ENCODE results near the gene CMTM3. TPM values are rescaled to one million over a fixed set of nuclear protein-coding genes. Genes with fewer than 3 reads are reported as not detected.
"Not testable (repeated sequence)": the region's sequence is repeated elsewhere in the genome, so short reads cannot be mapped to it uniquely, and the experiment has no call there.

CMTM3 gene
- total RNA-seq, 6 experiments from 2014 or later, result 26.3 to 35.6 (median 28.0) TPM

DNA sequence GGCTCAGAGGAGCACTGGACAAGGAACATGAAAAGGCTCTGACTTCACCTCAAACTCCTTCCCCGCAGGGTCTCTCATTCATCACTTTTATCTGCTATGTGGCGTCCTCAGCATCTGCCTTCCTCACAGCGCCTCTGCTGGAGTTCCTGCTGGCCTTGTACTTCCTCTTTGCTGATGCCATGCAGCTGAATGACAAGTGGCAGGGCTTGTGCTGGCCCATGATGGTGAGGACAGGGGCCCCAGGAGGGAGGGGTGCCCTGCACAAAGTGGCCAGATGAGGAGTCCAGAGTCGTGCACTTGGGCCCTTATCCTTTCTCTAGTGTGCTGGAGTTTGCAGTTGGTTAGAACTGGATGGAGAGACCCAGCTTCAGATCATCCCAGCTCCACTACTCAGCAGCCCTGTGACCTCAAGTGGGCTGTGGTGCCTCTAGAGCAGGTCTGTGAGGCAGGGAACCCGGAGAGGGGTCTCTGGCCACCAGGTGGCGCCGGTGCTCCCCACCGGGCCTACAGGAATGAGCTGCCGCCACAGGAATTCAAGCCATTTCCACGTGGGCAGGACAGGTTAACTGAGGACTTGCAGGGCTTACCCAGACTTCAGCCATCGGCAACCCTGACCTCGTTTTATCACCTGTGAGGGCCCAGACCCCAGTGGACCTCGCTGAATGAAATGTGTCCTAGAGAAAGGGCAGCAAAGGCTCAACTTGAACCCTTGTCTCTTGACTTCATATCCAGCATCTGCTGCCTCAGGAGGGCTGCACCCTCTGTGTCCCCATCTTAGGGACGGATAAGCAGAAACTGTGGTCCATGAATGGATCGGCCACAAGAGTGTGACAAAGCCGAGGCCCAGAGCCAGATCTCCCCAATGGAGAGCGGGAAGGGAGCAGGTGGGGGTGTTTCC is 4.0 kb downstream of the CMTM3 start:
- Mint-ChIP-seq H3K9me3 (no peaks in the 10 kb centered on the region), H3K27me3 (ENCODE audit: insufficient read depth) (no peaks in the 10 kb centered on the region; the same call in 1 of the 2 replicates), H3K4me1 (ENCODE audit: low read depth) (peaks cover 27% of the 10 kb centered on the region), H3K4me3 (no peak overlapping the region), H3K36me3 (ENCODE audit: low read depth) (no peaks in the 10 kb centered on the region), H3K27ac (peak overlapping the region; percentile 48)
- TF ChIP-seq, protein P1, sequence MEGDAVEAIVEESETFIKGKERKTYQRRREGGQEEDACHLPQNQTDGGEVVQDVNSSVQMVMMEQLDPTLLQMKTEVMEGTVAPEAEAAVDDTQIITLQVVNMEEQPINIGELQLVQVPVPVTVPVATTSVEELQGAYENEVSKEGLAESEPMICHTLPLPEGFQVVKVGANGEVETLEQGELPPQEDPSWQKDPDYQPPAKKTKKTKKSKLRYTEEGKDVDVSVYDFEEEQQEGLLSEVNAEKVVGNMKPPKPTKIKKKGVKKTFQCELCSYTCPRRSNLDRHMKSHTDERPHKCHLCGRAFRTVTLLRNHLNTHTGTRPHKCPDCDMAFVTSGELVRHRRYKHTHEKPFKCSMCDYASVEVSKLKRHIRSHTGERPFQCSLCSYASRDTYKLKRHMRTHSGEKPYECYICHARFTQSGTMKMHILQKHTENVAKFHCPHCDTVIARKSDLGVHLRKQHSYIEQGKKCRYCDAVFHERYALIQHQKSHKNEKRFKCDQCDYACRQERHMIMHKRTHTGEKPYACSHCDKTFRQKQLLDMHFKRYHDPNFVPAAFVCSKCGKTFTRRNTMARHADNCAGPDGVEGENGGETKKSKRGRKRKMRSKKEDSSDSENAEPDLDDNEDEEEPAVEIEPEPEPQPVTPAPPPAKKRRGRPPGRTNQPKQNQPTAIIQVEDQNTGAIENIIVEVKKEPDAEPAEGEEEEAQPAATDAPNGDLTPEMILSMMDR (IDR thresholded peaks at IDR 0.05), result peak; percentile 99
- peak; percentile 79 for DNase-seq

DNA sequence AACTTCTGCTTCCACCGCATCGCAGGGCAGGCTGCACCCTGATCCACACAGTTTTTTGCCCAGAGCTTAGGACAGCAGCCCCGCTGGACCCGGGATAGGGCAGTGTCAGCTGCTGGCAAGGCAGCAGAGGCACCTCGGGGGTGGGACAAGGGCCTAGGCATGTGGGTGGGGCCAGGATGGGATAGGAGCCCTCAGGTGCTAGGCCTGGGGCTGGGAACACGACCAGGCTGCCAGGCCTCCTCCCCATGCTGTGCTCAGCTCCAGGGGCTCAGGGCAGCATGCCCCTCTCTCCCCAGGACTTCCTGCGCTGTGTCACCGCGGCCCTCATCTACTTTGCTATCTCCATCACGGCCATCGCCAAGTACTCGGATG is 4.6 kb downstream of the CMTM3 start:
- TF ChIP-seq, protein P1 (IDR thresholded peaks at IDR 0.05), result no peak
- Mint-ChIP-seq H3K4me3 (no peak overlapping the region), H3K36me3 (ENCODE audit: low read depth) (no peaks in the 10 kb centered on the region), H3K4me1 (ENCODE audit: low read depth) (peaks cover 21% of the 10 kb centered on the region), H3K27ac (no peak overlapping the region), H3K9me3 (no peaks in the 10 kb centered on the region), H3K27me3 (ENCODE audit: insufficient read depth) (no peaks in the 10 kb centered on the region; the same call in 1 of the 2 replicates)
- no peak for DNase-seq

DNA sequence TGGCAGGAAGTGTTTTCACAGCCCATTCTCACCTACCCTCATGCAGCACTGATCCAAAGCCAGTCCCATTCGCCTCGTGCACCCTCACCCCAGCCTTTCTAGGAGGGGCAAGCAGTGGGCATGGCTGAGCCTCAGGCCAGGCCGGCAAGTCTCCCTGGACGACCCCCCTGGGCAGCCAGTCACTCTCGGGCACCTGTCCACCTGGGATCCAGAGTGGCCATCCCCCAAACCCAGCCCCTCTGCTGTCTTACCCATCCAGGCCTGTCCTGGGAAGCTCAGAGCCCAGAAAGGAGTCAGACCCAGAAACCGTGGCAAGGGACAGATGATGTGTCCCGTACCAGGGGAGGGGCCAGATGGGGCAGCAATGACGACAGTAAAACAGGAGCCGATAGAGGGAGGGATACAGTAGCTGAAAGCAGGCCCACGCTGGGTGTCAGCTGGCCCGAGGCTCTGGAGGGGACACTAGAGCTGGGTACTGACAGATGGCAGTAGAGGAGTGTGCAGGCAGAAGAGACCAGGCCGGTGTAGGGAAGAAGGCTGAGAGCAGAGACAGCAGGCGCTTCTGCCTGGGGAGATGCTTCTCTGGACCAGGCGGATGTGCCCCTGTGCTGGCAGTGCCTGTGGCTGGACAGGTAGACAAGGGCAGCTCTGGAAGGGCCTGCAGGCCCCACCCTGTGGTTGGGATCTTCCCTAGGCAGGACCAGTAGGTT is 5.8 kb downstream of the CMTM3 start:
- Mint-ChIP-seq H3K27me3 (ENCODE audit: insufficient read depth) (no peaks in the 10 kb centered on the region; the same call in 1 of the 2 replicates), H3K27ac (no peak overlapping the region), H3K4me3 (no peak overlapping the region), H3K36me3 (ENCODE audit: low read depth) (0 out of 2 replicates have a peak, but pooled peaks cover 7% of the 10 kb centered on the region), H3K4me1 (ENCODE audit: low read depth) (peaks cover 20% of the 10 kb centered on the region), H3K9me3 (no peaks in the 10 kb centered on the region)
- no peak for DNase-seq
- TF ChIP-seq, protein P1 (IDR thresholded peaks at IDR 0.05), result no peak

DNA sequence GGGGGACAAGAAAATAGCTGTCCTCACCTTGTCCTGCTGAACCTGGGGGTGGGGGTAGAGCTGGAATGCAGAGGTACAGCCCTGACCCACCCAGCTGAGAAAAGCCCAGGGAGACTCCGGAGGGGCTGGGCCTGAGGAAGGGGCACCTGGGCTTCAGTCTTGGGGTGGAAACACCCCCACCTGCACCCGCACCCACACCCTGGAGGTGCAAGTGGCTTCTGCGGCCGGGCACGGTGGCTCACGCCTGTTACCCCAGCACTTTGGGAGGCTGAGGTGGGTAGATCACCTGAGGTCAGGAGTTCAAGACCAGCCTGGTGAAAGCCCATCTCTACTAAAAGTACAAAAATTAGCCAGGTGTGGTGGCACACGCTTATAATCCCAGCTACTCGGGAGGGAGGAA is 7.4 kb downstream of the CMTM3 start:
- not testable (repeated sequence) for DNase-seq; H3K27me3 Mint-ChIP-seq (ENCODE audit: insufficient read depth); H3K9me3 Mint-ChIP-seq; H3K4me3 Mint-ChIP-seq; H3K27ac Mint-ChIP-seq
- peaks cover 12% of the 10 kb centered on the region; the same call in 1 of the 2 replicates for H3K36me3 Mint-ChIP-seq (ENCODE audit: low read depth)
- H3K4me1 Mint-ChIP-seq (ENCODE audit: low read depth), result peaks cover 17% of the 10 kb centered on the region

DNA sequence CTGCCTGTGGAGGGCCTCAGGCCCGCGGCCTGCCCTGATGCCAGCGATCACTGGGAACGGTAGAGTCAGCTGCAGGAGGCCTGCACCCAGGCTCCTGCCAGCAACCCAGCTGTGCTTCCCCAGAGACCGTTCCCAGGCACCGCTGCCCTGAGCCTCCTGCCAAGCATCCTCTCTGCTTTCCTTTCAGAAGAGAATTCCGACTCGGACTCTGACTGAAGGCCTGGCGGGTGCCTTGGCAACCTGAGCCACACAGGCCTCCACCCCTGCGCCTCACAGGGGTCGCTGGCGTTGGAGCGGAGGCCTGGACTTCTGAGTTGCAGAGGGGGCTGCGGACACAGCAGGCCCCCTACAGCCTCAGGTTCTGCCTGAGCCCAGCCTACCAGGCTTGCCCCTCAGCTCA is 7.9 kb downstream of the CMTM3 start:
- DNase-seq, result no peak
- TF ChIP-seq, protein P1 (IDR thresholded peaks at IDR 0.05), result no peak
- Mint-ChIP-seq H3K4me3 (no peak overlapping the region), H3K36me3 (ENCODE audit: low read depth) (peaks cover 13% of the 10 kb centered on the region; the same call in 1 of the 2 replicates), H3K27me3 (ENCODE audit: insufficient read depth) (no peaks in the 10 kb centered on the region; the same call in 1 of the 2 replicates), H3K4me1 (ENCODE audit: low read depth) (peaks cover 22% of the 10 kb centered on the region), H3K9me3 (no peaks in the 10 kb centered on the region), H3K27ac (no peak overlapping the region)

All from HFFc6 (cell line).